NB4 (cell line): ENCODE results near the gene FAM171A1.

ENCODE experiments used
- DNase-seq: peaks from one replicate; pipeline ENCODE4 v3.0.0; 2010; ENCODE audit warnings: low read depth
- H3K4me3 ChIP-seq: one replicate; pipeline ENCODE4 v1.5.1; 2011; ENCODE audit warnings: mild to moderate bottlenecking, low read depth, low read length, moderate library complexity
- CTCF ChIP-seq: IDR thresholded peaks from one replicate; pipeline ENCODE4 v1.5.1; 2012; ENCODE audit warnings: low read depth, low read length
- MYC ChIP-seq: IDR thresholded peaks from 2 replicates; pipeline ENCODE4 v1.6.1; 2011; ENCODE audit warnings: low read depth, low read length
- POLR2A ChIP-seq: IDR thresholded peaks from 2 replicates; pipeline ENCODE4 v1.6.1; 2011; ENCODE audit warnings: mild to moderate bottlenecking; ENCODE audit not compliant: insufficient read length; ENCODE audit errors: extremely low read depth
- TF ChIP-seq, protein P1 (sequence below): IDR thresholded peaks from 2 replicates; pipeline ENCODE4 v1.6.1; 2011; ENCODE audit warnings: low read depth, low read length

FAM171A1 gene

DNA sequence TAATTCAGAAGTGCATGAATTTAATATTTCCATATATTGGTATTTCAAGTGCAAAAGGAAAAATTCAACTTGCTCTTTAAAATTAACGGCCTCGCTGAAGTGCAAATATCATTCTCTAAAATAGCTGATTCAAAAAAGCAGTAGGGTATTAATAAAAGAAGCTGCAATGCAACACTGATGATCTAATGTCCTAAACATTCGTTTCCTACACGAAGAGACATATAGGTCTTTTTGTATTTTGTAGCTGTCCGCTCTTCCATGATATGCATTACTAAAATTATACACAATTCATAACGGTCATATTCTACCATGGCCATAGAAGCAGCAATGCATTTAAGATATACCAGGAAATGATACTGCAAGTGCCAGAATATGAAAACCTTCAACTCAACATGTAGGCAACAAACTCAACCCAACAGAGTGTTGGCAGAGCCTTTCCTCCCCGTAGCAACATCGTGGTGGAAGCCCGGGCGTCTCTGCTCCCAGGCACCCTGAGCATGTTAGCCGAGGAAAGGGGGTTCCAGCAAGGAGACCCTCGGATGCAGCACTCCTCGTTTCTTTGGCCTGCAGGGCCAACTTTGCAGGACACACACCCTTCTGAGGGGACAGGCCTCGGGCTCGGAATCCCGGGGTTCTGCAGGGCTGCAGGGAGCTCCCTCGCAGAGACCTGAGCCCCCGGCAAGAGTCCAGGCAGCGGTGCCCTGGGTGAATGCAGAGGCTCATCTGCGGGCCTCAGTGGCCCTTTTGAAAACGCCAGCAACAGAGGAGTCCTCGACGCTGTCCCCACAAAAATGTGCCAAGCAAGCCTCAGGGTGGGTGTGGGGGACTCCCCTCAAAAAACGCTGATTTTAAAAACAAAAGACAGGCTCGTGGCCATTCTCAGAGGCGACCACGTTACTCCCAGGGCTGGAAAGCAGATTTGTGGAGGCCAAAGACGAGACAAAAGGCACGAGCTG, 1.6 kb downstream of the FAM171A1 start:
- DNase-seq = no peak
- H3K4me3 ChIP-seq = no peak overlapping the region
- TF ChIP-seq MYC = no peak
- TF ChIP-seq, protein P1, sequence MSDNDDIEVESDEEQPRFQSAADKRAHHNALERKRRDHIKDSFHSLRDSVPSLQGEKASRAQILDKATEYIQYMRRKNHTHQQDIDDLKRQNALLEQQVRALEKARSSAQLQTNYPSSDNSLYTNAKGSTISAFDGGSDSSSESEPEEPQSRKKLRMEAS = no peak
- no peak for TF ChIP-seq POLR2A
- TF ChIP-seq CTCF = no peak

DNA sequence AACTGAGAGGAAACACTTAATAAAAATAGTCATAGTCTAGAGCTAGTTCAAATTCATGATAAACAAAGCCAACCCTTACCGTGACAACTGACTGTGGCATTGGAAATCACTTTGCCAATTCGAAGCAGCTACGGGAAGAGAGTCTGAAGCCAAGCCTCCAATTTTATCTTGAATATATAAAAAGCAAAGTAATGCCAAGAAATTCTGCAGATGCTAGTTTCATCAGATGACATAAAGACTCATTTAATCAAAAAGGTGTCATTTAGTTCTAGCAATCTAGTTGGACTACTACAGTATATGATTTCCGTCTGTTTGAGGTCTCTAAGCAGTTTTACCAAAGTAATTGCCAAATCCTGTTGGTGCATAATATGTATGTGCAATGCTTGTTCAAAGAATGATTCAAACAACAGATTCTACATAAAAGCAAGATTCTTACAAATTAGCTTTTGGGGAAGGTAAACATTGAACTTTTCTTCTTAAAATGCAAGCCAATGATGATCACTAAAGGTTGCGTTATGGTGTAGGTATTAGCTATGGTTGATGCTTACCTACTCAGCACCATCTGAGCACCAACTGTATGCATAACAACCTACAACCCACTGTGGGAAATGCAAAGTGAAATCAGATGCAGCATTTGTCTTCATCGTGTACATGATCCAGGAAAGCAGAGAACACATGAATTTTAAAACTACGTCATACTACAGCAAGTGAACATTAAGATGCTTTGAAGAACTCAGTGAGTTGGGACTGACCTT, 2.8 kb downstream of the FAM171A1 start:
- TF ChIP-seq CTCF (no peak), MYC (no peak), POLR2A (no peak)
- TF ChIP-seq, protein P1 = no peak
- DNase-seq = no peak

DNA sequence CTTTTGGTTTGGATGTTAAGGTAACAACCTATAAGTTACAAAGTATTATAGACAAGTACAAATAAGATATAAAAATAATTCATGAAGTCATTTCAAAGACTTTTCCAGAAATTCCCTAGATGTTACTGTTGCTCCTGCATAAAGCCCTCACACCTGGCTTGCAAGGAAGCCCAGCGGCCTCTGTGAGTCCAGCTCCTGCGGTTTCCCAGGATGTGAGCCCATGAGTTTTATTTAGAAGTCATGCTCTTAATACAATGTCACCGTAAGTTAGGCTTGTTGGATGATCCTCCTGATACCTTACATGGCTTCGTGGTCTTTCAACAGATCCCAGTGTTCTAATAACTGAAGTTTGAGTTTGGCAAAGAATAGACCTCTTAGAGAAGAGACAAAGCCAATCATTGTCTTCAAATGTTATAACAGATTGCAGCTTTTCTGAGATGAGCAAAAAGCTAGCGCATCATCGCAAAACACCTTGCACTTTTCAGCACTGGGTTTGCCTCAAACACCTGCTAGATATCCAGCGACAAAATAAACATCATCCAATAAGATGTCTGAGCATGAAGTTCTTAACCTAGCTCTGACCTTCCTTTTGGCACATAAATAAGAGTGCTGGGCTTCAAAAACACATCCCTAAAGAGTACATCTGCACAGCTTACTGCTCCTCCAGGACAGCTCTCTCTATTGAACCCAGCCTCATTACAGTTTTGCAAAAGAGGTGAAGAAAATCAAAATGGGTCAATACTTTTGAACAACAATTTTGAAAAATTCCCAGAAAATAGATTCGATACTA, 3.6 kb downstream of the FAM171A1 start:
- DNase-seq = no peak
- H3K4me3 ChIP-seq = no peak overlapping the region
- TF ChIP-seq, protein P1 = no peak
- no peak for TF ChIP-seq CTCF
- TF ChIP-seq POLR2A = no peak
- TF ChIP-seq MYC = no peak

More for the DNA sequence above, 2.8 kb downstream of the FAM171A1 start:
- no peak overlapping the region for H3K4me3 ChIP-seq

- H3K4me3 ChIP-seq = no peak overlapping the region
- no peak for DNase-seq
- TF ChIP-seq CTCF (no peak), MYC (no peak), POLR2A (no peak)
- TF ChIP-seq, protein P1 = no peak
Observed at GRCh38 chr10:15365692-15366091, 5.4 kb downstream of the FAM171A1 start.

- no peak for DNase-seq
- no peak overlapping the region for H3K4me3 ChIP-seq
- TF ChIP-seq CTCF (no peak), MYC (no peak), POLR2A (no peak)
- TF ChIP-seq, protein P1 = no peak
Observed at GRCh38 chr10:15364001-15364400, 7.1 kb downstream of the FAM171A1 start.
